ENCODE results near the gene C19orf53.

DNA sequence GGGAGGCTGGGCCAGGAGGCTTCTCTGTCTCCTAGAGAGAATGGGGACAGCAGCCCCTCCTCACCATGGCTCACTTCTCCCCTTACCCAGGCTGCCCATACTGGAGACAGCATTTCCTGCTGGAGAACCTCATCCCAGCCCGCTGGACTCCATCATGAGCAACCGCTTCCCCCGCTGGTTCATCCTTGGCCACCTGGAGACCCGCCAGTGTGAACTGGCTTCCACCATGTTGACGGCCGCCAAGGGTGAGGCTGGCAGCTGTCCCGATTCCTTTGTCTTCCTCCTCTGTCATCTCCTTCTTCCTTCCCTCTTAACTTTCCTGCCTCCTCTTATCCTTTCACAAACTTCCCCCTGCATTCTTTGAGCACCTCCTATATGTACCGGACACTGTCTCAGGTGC, 49.0 kb downstream of the C19orf53 start:
- TF ChIP-seq POLR2A (IDR thresholded peaks at IDR 0.05) = no peak
- no peak for TF ChIP-seq POLR2AphosphoS5 (IDR thresholded peaks at IDR 0.05)
- no peak for TF ChIP-seq CTCF (IDR thresholded peaks at IDR 0.05)
